Glomerular visceral epithelial cell (primary cell): ENCODE data around the gene ENTPD8.

Experiments
- DNase-seq: peaks from one replicate; pipeline ENCODE4 v3.0.0-alpha.2; 2016; ENCODE audit errors: extremely low spot score

The ENTPD8 gene

DNA sequence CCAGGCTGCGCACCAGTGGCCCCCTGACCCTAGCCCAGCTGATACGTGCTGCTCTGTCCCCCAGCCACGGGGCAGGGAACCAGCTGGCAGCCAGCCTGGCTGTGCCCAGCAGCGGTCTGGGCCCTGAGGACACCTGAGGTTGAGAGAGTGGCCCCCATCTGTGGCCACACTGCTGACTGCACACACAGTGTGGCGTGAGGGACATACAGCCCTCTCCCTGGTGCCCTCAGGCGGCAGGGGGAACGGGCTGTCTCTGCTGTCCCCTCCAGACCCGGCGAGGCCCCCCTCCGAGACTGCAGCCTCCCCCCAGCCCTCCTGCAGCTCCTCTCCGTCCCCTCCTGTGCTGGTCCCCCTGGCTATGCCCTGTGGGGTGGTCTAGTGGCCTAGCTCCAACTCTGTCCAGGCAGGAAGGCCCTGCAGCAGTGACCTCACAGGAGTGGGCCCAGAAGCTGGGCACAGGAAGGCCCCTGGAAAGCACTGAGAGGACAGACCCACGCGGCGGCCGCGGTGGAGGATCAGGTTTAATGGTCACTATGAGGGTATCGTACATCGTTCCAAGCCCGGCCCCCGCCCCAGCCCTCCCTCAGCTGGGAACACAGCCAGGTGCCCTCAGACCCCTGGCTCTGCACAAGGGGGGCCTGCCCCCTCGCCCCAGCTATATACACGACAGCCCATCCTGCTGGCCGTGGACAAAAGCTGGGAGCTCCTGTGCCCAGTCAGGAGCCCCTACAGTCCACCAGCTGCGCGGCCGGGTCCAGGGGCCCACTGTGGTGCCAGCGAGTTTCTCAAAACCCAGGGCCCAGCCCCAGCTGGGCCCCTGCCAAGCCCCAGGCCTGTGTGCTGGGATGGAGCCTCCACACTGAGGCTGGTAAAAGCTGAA is 6.8 kb upstream of the ENTPD8 start:
- no peak for DNase-seq

DNA sequence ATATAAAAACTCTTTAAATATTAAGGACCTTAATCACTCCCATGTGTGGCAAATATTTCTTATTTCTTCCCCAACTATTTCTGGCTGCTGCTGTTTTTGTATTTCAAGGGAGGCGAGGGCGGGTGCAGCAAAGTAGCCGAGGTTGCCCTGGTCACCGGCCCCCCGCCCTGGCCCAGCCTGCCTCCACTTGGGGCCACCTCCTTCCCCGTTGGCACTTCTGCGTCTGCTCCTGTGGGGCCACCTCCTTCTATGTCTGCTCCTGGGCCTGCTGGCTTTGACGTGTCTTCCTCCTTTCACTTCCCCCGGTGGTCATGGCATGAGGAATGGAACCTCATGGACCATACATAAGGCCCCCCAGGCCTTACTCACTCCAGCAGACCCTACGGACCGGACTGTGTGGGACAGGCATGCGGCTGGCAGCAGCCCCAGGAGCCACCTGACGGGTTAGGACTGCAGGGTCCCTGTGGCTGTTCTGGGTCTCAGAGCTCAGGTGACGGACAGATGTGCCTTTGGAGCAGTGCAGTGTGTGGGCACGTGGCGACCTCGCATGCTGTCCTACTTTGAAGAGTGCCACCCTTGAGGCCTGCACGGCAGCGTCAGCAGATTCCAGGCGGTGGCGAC is 5.8 kb upstream of the ENTPD8 start:
- no peak for DNase-seq

DNA sequence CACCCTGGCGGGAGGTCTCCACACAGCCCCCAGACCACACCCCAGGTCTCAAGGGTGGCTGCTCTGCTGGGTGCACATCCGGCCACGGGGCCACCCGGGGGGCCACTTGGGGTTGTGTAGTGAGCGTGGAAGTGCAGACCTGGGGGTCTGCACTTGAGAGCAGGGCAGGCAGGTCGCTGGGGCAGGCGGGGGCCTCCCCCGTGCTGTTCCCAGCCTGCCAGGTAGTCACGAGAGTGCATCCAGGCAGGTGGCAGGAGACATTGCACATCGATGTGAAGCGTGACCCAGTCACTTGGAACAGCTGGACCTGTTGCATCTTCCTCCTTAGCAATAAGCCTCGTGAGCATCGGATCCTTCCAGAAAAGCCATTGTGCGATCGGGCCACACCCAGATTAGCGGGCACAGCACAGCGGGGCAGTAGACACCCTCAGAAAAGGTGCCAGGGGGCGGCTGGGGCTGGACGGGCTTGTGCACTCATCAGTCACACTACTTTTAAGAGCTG is 4.8 kb upstream of the ENTPD8 start:
- no peak for DNase-seq

- DNase-seq, result peak; percentile 81
These were observed 4.2 kb upstream of the ENTPD8 start for GRCh38 chr9:137445275-137445807.

GRCh38 chr9:137444106-137444790 is 3.1 kb upstream of the ENTPD8 start:
- DNase-seq, result no peak

GRCh38 chr9:137441935-137442321 is 771 bp upstream of the ENTPD8 start:
- no peak for DNase-seq

GRCh38 chr9:137439158-137439714 is 1.9 kb downstream of the ENTPD8 start:
- no peak for DNase-seq

- DNase-seq, result no peak
These were observed 2.5 kb downstream of the ENTPD8 start for GRCh38 chr9:137438591-137439157.

- DNase-seq, result no peak
These were observed 3.2 kb downstream of the ENTPD8 start for GRCh38 chr9:137437691-137438590.

DNA sequence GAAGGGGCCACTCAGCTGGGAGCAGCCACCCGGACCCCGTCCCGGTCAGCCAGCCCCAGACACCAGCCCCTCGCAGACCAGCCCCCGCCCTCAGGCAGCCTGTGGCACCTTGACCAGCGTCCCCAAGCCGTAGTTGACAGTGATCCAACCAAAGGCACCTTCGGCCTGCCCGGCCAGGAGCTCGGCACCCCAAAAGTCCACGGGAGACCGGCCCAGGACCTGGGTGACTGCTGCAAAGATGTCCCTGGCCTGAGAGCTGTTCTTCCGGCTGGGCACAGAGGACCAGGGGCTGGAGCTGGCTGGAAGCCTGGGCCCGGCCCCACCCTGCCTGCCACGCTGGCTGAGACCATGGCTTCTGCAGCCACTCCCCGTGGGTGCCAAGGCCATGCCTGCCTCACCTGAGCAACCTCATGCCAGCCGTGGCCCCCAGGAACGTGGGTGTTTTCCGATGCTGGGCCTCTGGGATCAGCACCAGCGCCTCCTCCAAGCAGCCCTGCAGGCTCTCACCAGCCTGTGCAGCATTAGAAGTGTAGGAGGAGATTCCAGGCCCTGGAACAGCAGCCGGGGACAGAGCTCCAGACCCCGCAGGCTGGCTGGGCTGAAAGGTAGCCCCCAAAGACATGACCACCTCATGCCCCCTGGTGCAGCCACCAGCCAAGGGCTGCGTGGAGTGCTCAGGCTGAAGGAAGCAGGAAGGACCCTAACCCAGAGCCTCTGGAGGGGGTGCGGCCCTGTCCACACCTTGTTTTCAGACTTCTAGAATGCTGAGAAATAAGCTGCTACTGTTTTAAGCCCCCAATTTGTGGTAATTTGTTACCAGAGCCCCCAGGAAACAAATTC is 4.2 kb downstream of the ENTPD8 start:
- no peak for DNase-seq

- DNase-seq, result peak; percentile 95
These were observed 5.0 kb downstream of the ENTPD8 start for GRCh38 chr9:137435980-137436760.

DNA sequence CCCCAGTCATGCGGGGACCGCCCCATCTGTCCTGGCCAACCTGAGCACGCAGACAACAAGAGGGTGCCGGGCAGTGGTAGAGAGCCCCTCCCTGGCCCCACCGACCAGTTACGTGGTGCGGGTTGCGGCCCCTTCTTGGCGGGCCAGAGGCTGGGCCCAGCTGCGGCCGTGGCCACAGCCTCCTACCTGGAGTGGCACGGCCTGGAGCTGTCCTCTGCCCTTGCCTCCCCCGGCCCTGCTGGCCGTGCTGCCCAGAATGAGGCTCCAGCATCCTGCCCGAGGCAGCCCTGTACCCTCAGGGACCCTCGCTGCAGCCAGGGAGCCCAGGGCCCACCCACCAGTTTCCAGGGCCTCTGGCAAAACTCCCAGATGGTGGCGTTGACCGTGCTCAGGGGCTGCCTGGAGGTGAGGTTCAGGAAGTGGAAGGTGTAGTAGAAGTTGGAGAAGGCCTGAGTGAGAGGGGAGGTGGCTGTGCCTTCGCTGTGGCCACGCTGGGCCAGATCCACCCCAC is 5.7 kb downstream of the ENTPD8 start:
- DNase-seq, result no peak

GRCh38 chr9:137434498-137435380 is 6.4 kb downstream of the ENTPD8 start:
- DNase-seq, result no peak

DNA sequence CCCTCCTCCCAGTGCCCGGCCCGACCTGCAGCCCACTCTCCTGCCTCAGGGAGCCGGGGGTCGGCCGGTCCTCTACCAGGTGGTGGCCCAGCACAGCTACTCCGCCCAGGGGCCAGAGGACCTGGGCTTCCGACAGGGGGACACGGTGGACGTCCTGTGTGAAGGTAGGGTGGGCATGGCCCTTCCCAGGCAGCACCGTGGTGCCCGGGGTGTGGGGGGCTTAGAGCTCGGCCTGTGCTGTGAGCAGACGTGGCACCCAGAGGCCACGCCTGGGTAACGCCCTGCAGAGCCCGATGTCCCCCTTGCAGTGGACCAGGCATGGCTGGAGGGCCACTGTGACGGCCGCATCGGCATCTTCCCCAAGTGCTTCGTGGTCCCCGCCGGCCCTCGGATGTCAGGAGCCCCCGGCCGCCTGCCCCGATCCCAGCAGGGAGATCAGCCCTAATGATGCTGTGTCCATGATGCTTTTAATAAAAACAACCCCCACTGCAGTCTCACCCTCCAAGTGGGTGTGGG is 7.2 kb downstream of the ENTPD8 start:
- DNase-seq, result no peak

DNA sequence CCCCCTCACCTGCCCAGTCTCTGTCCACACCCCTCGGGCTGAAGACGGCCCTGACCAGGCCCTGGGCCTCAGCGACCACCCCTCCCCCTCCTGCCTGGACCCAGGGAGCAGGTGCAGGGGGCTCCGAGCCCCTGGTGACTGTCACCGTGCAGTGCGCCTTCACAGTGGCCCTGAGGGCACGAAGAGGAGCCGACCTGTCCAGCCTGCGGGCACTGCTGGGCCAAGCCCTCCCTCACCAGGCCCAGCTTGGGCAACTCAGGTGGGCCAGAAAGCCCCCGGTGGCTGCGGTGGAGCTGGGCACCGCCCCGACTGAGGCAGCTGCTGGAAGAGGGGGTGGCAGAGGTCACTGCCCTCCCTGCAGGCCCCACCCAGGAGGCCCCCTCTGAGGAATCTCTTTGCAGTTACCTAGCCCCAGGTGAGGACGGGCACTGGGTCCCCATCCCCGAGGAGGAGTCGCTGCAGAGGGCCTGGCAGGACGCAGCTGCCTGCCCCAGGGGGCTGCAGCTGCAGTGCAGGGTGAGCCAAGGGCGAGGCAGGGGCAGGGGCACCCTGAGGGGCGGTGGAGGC is 7.7 kb downstream of the ENTPD8 start:
- no peak for DNase-seq

GRCh38 chr9:137432687-137433348 is 8.3 kb downstream of the ENTPD8 start:
- no peak for DNase-seq
